Ammon's horn (tissue), 1 donor: ENCODE measurements around the gene ZNF732.
"Not testable (repeated sequence)": the region's sequence is repeated elsewhere in the genome, so short reads cannot be mapped to it uniquely, and the experiment has no call there.

ENCODE experiments used
- DNase-seq: peaks from one replicate; pipeline ENCODE4 v3.0.0-alpha.2; 2016; ENCODE audit warnings: low spot score

ZNF732 gene

GRCh38 chr4:253936-254756 is 51.1 kb downstream of the ZNF732 start:
- DNase-seq = no peak

GRCh38 chr4:252065-252601 is 53.1 kb downstream of the ZNF732 start:
- no peak for DNase-seq

GRCh38 chr4:244471-244870 is 60.8 kb downstream of the ZNF732 start:
- peak; percentile 28 for DNase-seq

- DNase-seq = no peak
These were observed 61.8 kb downstream of the ZNF732 start for GRCh38 chr4:243426-243825.

GRCh38 chr4:242121-242848 is 63.0 kb downstream of the ZNF732 start:
- DNase-seq = peak; percentile 89

- DNase-seq = not testable (repeated sequence)
These were observed 63.9 kb downstream of the ZNF732 start for GRCh38 chr4:241411-241810.

DNA sequence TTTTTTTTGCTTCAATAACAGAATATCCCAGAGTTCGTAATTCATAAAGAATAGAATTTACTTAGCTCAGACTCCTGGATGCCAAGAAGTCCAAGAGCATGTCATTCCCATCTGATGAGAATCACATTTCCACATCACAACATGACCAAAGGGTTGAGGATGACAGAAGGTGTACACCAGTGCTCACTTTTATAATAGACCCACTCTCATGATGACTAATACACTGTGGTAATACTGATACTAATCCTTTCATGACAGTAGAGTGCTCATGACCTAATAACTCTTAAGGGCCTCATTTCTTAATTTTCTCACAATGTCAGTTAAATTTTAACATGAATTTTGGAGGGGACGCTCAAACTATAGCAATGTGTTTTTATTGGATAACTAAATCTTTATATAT is 69.2 kb downstream of the ZNF732 start:
- DNase-seq = no peak

GRCh38 chr4:234178-234577 is 71.1 kb downstream of the ZNF732 start:
- no peak for DNase-seq

DNA sequence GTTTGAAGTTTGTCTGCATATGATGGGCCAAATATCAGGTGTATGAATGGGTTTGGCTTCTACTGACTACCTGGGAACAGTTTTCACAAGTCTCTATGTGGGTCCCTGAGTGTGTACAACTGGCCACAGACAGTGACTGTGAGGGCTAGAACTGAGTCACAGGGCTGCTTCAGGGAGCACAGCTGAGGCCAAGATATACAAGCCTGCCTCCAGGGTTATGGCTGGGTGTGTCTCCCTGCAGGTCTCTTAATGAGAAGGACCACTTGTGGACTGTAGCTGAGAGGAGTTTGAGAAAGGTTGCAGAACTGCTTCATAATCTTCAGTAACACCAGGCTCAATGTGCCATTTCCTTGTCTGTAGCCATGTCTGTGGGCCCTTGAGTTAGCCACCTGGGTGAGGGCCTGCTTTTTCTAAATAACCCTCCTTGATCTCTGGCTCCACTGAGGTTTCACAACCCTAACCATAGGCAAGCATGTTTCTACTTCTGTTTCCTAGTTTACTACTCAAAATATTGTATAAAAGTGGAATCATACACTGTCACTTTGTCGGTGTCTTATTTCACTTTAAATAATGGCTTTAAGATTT is 81.3 kb downstream of the ZNF732 start:
- DNase-seq = no peak
